Measurements from ENCODE around the gene PHACTR4.
A peak's percentile ranks its signal among the peaks of the same experiment; 100 is the strongest.
"Not testable (repeated sequence)": the region's sequence is repeated elsewhere in the genome, so short reads cannot be mapped to it uniquely, and the experiment has no call there.

The PHACTR4 gene

DNA sequence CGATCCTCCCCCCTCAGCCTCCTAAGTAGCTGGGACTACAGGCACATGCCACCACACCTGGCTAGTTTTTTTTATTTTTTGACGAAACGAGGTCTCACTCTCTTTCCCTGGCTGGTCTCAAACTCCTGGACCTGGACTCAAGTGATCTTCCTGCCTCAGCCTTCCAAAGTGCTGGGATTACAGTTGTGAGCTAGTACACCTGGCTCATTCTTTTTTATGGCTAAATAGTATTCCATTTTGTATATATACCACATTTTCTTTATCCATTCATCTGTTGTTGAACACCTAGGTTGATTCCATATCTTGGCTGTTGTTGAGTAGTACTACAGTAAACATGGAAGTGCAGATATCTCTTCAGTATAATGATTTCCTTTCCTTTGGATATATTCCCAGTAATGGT lies 74.0 kb downstream of the PHACTR4 start:
- no peak for DNase-seq (ENCODE audit: low spot score)
- in situ Hi-C loops (cut with MboI; ENCODE audit: low pct_unique_long_range_greater_than_20kb, low sequenced_read_pairs, unreplicated experiment), result no loop called here
- TF ChIP-seq, protein P1, sequence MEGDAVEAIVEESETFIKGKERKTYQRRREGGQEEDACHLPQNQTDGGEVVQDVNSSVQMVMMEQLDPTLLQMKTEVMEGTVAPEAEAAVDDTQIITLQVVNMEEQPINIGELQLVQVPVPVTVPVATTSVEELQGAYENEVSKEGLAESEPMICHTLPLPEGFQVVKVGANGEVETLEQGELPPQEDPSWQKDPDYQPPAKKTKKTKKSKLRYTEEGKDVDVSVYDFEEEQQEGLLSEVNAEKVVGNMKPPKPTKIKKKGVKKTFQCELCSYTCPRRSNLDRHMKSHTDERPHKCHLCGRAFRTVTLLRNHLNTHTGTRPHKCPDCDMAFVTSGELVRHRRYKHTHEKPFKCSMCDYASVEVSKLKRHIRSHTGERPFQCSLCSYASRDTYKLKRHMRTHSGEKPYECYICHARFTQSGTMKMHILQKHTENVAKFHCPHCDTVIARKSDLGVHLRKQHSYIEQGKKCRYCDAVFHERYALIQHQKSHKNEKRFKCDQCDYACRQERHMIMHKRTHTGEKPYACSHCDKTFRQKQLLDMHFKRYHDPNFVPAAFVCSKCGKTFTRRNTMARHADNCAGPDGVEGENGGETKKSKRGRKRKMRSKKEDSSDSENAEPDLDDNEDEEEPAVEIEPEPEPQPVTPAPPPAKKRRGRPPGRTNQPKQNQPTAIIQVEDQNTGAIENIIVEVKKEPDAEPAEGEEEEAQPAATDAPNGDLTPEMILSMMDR (IDR thresholded peaks at IDR 0.05; ENCODE audit: extremely low read depth, insufficient read depth, missing control alignments), result no peak

DNA sequence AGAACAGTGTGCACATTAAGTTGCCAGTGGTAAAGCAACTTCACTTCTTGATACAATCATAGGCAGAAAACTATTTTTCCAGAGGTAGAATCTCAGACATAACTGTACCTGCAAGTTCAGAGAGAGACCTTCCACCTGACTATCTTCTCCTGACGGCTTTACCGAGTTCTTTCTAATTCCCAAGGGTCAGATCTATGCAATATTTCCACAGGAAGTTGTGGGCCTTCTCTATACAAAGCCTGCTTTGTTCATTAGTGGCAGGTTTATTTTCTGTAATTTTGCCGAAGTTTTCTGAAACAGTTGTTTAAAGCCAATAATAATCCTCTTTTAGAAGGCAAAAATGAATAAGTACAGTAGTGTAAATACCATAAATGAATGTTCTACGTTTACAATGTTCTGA lies 78.1 kb downstream of the PHACTR4 start:
- in situ Hi-C loops (cut with MboI; ENCODE audit: low pct_unique_long_range_greater_than_20kb, low sequenced_read_pairs, unreplicated experiment), result no loop called here
- no peak for DNase-seq (ENCODE audit: low spot score)
- TF ChIP-seq, protein P1 (IDR thresholded peaks at IDR 0.05; ENCODE audit: extremely low read depth, insufficient read depth, missing control alignments), result no peak

DNA sequence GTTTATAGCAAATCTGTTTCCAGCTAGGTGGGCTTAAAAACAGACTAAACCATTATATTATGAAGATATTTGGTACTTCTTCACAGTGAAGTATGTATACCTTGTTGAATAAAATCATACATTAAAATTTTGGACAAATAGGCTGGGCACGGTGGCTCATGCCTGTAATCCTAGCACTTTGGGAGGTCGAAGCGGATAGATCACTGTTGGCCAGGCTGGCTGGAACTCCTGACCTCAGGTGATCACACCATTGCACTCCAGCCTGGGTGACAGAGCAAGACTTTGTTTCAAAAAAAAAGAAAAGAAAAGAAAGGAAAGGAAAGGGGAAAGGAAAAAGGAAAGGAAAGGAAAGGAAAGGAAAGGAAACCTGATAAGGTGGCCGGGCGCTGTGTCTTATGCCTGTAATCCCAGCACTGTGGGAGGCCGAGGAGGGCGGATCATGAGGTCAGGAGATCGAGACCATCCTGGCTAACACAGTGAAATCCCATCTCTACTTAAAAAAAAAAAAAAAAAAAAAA lies 78.6 kb downstream of the PHACTR4 start:
- in situ Hi-C loops (cut with MboI; ENCODE audit: low pct_unique_long_range_greater_than_20kb, low sequenced_read_pairs, unreplicated experiment); DNase-seq (ENCODE audit: low spot score): not testable (repeated sequence)

DNA sequence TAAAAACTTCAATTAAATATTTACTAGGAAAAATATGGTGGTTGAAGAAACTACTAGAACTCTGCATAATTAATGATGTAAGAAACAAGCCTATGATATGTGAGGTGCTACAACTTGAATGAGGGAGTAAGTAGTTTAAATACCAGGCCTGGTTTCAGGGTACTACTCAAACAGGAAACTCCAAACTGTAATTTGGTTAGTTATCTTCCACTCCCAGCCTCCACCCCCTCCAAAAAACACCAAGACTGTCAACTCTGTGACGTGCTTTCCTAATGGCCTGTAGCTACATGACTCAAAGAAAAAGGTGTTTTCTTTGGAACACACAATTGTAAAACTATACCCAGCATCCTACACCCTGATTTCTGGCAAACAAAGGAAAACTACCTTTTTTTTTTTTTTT lies 80.4 kb downstream of the PHACTR4 start:
- peak; percentile 60 for DNase-seq (ENCODE audit: low spot score)
- in situ Hi-C loops (cut with MboI; ENCODE audit: low pct_unique_long_range_greater_than_20kb, low sequenced_read_pairs, unreplicated experiment), result no loop called here
- TF ChIP-seq, protein P1 (IDR thresholded peaks at IDR 0.05; ENCODE audit: extremely low read depth, insufficient read depth, missing control alignments), result no peak

DNA sequence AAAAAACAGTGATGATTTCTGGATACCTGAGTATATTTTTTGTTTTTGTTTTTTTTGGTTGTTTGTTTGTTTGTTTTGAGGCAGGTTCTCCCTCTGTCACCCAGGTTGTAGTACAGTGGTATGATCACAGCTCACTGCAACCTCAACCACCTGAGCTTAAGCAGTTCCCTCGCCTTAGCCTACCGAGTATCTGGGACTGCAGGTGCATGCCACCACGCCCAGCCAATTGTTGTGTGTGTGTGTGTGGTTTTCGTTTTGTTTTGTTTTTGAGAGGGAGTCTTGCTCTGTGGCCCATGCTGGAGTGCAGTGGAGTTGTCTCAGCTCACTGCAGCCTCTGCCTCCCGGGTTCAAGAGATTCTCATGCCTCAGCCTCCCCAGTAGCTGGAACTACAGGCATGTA lies 81.0 kb downstream of the PHACTR4 start:
- TF ChIP-seq, protein P1 (IDR thresholded peaks at IDR 0.05; ENCODE audit: extremely low read depth, insufficient read depth, missing control alignments), result no peak
- in situ Hi-C loops (cut with MboI; ENCODE audit: low pct_unique_long_range_greater_than_20kb, low sequenced_read_pairs, unreplicated experiment), result no loop called here

DNA sequence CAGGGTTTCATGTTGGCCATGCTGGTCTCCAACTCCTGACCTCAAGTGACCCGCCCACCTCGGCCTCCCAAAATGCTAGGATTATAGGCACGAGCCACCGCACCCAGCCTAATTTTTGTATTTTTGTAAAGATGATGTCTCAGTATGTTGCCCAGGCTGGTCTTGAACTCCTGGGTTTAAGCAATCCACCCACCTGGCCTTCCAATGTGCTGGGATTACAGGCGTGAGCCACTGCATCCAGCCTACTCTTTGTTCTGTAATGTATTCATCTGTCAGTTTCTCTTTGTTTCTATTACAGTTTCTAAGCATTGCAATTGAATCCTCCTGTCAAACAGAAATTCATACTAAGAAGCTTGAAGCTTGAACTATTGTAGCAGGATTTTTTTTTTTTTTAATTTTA lies 81.5 kb downstream of the PHACTR4 start:
- in situ Hi-C loops (cut with MboI; ENCODE audit: low pct_unique_long_range_greater_than_20kb, low sequenced_read_pairs, unreplicated experiment), result no loop called here
- TF ChIP-seq, protein P1 (IDR thresholded peaks at IDR 0.05; ENCODE audit: extremely low read depth, insufficient read depth, missing control alignments), result no peak
- DNase-seq (ENCODE audit: low spot score), result no peak

More for the DNA sequence above, 81.0 kb downstream of the PHACTR4 start:
- DNase-seq (ENCODE audit: low spot score), result no peak

DNA sequence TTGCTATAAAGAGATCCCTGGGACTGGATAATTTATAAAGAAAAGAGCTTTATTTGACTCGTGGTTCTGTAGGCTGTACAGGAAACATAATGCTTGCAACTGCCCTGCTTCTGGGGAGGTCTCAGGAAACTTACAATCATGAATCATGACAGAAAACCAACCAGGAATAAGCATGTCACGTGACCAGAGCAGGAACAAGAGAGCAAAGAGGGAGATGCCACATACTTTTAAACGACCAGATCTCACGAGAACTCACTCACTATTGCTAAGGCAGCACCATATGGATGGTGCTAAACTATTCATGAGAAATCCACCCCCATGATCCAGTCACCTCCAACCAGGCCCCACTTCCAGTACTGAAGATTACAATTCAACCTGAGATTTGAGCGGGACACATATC lies 86.5 kb downstream of the PHACTR4 start:
- DNase-seq (ENCODE audit: low spot score), result no peak
- in situ Hi-C loops (cut with MboI; ENCODE audit: low pct_unique_long_range_greater_than_20kb, low sequenced_read_pairs, unreplicated experiment), result no loop called here
- TF ChIP-seq, protein P1 (IDR thresholded peaks at IDR 0.05; ENCODE audit: extremely low read depth, insufficient read depth, missing control alignments), result no peak
